ENCODE measurements around the gene ASPN.
"Not testable (repeated sequence)": the region's sequence is repeated elsewhere in the genome, so short reads cannot be mapped to it uniquely, and the experiment has no call there.

ASPN gene

GRCh38 chr9:92411157-92411556 is 71.1 kb downstream of the ASPN start:
- DNase-seq (ENCODE audit: low spot score), result not testable (repeated sequence)

GRCh38 chr9:92408747-92409478 is 73.4 kb downstream of the ASPN start:
- DNase-seq (ENCODE audit: low spot score), result no peak

GRCh38 chr9:92407818-92408217 is 74.5 kb downstream of the ASPN start:
- no peak for DNase-seq (ENCODE audit: low spot score)

GRCh38 chr9:92406477-92406876 is 75.8 kb downstream of the ASPN start:
- no peak for DNase-seq (ENCODE audit: low spot score)

Measured in hematopoietic multipotent progenitor cell treated with erythropoietin and hydrocortisone succinate and interleukin-3 and kit ligand, for 17 days (in vitro differentiated cells).